ENCODE results near the gene ZNF559. TPM values are rescaled to one million over a fixed set of nuclear protein-coding genes. Genes with fewer than 3 reads are reported as not detected.
A peak's percentile ranks its signal among the peaks of the same experiment; 100 is the strongest.
"Not testable (repeated sequence)": the region's sequence is repeated elsewhere in the genome, so short reads cannot be mapped to it uniquely, and the experiment has no call there.

Gene ZNF559
- total RNA-seq, 1 donor from 2014 or later: 42.4 TPM

- no peak for DNase-seq (ENCODE audit: low spot score, unreplicated experiment)
- Mint-ChIP-seq H3K27ac (no peak overlapping the region), H3K4me1 (ENCODE audit: low read depth) (no peaks in the 10 kb centered on the region), H3K9me3 (ENCODE audit: low read depth) (peaks cover 37% of the 10 kb centered on the region), H3K36me3 (ENCODE audit: insufficient read depth) (peaks cover 27% of the 10 kb centered on the region), H3K27me3 (no peaks in the 10 kb centered on the region), H3K4me3 (ENCODE audit: low read depth) (no peak overlapping the region)
- no peak for TF ChIP-seq CTCF (IDR thresholded peaks at IDR 0.05; ENCODE audit: unreplicated experiment)
These were observed 2.6 kb upstream of the ZNF559 start for GRCh38 chr19:9321338-9321737.

GRCh38 chr19:9321756-9322155 lies 2.2 kb upstream of the ZNF559 start:
- H3K4me3 Mint-ChIP-seq (ENCODE audit: low read depth); H3K27me3 Mint-ChIP-seq; H3K4me1 Mint-ChIP-seq (ENCODE audit: low read depth); DNase-seq (ENCODE audit: low spot score, unreplicated experiment); H3K27ac Mint-ChIP-seq: not testable (repeated sequence)
- Mint-ChIP-seq H3K36me3 (ENCODE audit: insufficient read depth) (peaks cover 28% of the 10 kb centered on the region), H3K9me3 (ENCODE audit: low read depth) (peaks cover 38% of the 10 kb centered on the region)

- DNase-seq (ENCODE audit: low spot score, unreplicated experiment); H3K27me3 Mint-ChIP-seq; H3K4me1 Mint-ChIP-seq (ENCODE audit: low read depth); H3K27ac Mint-ChIP-seq: not testable (repeated sequence)
- Mint-ChIP-seq H3K9me3 (ENCODE audit: low read depth) (peaks cover 38% of the 10 kb centered on the region), H3K4me3 (ENCODE audit: low read depth) (peak overlapping the region; percentile 7), H3K36me3 (ENCODE audit: insufficient read depth) (peaks cover 32% of the 10 kb centered on the region)
These were observed 1.8 kb upstream of the ZNF559 start for GRCh38 chr19:9322201-9322600.

- no peak for DNase-seq (ENCODE audit: low spot score, unreplicated experiment)
- H3K27ac Mint-ChIP-seq: peak overlapping the region; percentile 98
- no peaks in the 10 kb centered on the region for H3K27me3 Mint-ChIP-seq
- H3K36me3 Mint-ChIP-seq (ENCODE audit: insufficient read depth): peaks cover 46% of the 10 kb centered on the region
- peaks cover 42% of the 10 kb centered on the region for H3K9me3 Mint-ChIP-seq (ENCODE audit: low read depth)
- H3K4me1 Mint-ChIP-seq (ENCODE audit: low read depth): no peaks in the 10 kb centered on the region
- peak overlapping the region; percentile 86 for H3K4me3 Mint-ChIP-seq (ENCODE audit: low read depth)
- no peak for TF ChIP-seq CTCF (IDR thresholded peaks at IDR 0.05; ENCODE audit: unreplicated experiment)
These were observed 441 bp upstream of the ZNF559 start for GRCh38 chr19:9323557-9323918.

GRCh38 chr19:9324584-9324962 lies 594 bp downstream of the ZNF559 start:
- peaks cover 54% of the 10 kb centered on the region for H3K36me3 Mint-ChIP-seq (ENCODE audit: insufficient read depth)
- peaks cover 49% of the 10 kb centered on the region for H3K9me3 Mint-ChIP-seq (ENCODE audit: low read depth)
- no peaks in the 10 kb centered on the region for H3K4me1 Mint-ChIP-seq (ENCODE audit: low read depth)
- DNase-seq (ENCODE audit: low spot score, unreplicated experiment): no peak
- peak overlapping the region; percentile 98 for H3K27ac Mint-ChIP-seq
- no peaks in the 10 kb centered on the region for H3K27me3 Mint-ChIP-seq
- no peak for TF ChIP-seq CTCF (IDR thresholded peaks at IDR 0.05; ENCODE audit: unreplicated experiment)
- H3K4me3 Mint-ChIP-seq (ENCODE audit: low read depth): peak overlapping the region; percentile 86

GRCh38 chr19:9329999-9330398 lies 6.0 kb downstream of the ZNF559 start:
- Mint-ChIP-seq H3K4me3 (ENCODE audit: low read depth) (no peak overlapping the region), H3K27me3 (no peaks in the 10 kb centered on the region), H3K9me3 (ENCODE audit: low read depth) (peaks cover 62% of the 10 kb centered on the region), H3K4me1 (ENCODE audit: low read depth) (no peaks in the 10 kb centered on the region), H3K27ac (no peak overlapping the region), H3K36me3 (ENCODE audit: insufficient read depth) (peaks cover 86% of the 10 kb centered on the region)
- no peak for DNase-seq (ENCODE audit: low spot score, unreplicated experiment)
- TF ChIP-seq CTCF (IDR thresholded peaks at IDR 0.05; ENCODE audit: unreplicated experiment): no peak

Data from progenitor cell of endocrine pancreas (in vitro differentiated cells).